HepG2 (cell line): Measurements from ENCODE around the gene STAT6. TPM values are rescaled to one million over a fixed set of nuclear protein-coding genes. Genes with fewer than 3 reads are reported as not detected.

ENCODE experiments used
- ARID4A ChIP-seq: sonication (generic); formaldehyde crosslinking; IDR thresholded peaks from 2 replicates; pipeline ENCODE4 v1.5.0; 2020; ENCODE audit warnings: mild to moderate bottlenecking, missing genetic modification reagents, borderline replicate concordance
- ATRX ChIP-seq: sonication (generic); formaldehyde crosslinking; IDR thresholded peaks from 2 replicates; pipeline ENCODE4 v1.4.0; 2020; ENCODE audit warnings: missing genetic modification reagents, borderline replicate concordance
- CEBPG ChIP-seq: IDR thresholded peaks from 2 replicates; pipeline ENCODE4 v1.6.1; 2016
- ELF3 ChIP-seq: IDR thresholded peaks from 2 replicates; pipeline ENCODE4 v1.6.1; 2016; ENCODE audit warnings: missing genetic modification reagents, missing compliant biosample characterization
- FOXK2 ChIP-seq: fragments of 450-650 bp; IDR thresholded peaks from 2 replicates; pipeline ENCODE4 v1.6.1; 2016
- HDAC1 ChIP-seq: sonication (generic); formaldehyde crosslinking; IDR thresholded peaks from 2 replicates; pipeline ENCODE4 v1.5.1; 2020; ENCODE audit warnings: mild to moderate bottlenecking, missing genetic modification reagents
- HMG20A ChIP-seq: IDR thresholded peaks from 2 replicates; pipeline ENCODE4 v1.6.1; 2016; ENCODE audit warnings: borderline replicate concordance
- MAFK ChIP-seq, 2 experiments: IDR thresholded peaks in 1 of 2; conservative IDR thresholded peaks in 1 of 2; 2 replicates each; pipeline ENCODE4 v1.6.1; 2011; ENCODE audit warnings: improper control_type of control experiment in 2 of 2, low read length in 2 of 2
- MAZ ChIP-seq, 2 experiments: sonication (generic) in 1 of 2; formaldehyde crosslinking in 1 of 2; IDR thresholded peaks; 2 replicates each; pipeline versions ENCODE4 v1.5.0 to v1.6.1; 2012 to 2020; ENCODE audit warnings: low read depth in 2 of 2, mild to moderate bottlenecking in 2 of 2, borderline replicate concordance in 1 of 2, improper control_type of control experiment in 1 of 2, low read length in 1 of 2, missing genetic modification reagents in 1 of 2, moderate library complexity in 1 of 2
- REPIN1 ChIP-seq: sonication (generic); formaldehyde crosslinking; IDR thresholded peaks from 2 replicates; pipeline ENCODE4 v1.8.0; 2022; ENCODE audit warnings: missing genetic modification reagents, low read depth, mild to moderate bottlenecking, borderline replicate concordance
- RXRB ChIP-seq: IDR thresholded peaks from 2 replicates; pipeline ENCODE4 v1.6.1; 2016; ENCODE audit warnings: borderline replicate concordance, missing genetic modification reagents, missing compliant biosample characterization
- SALL1 ChIP-seq: sonication (generic); formaldehyde crosslinking; IDR thresholded peaks from 2 replicates; pipeline ENCODE4 v1.8.0; 2022; ENCODE audit warnings: mild to moderate bottlenecking, missing genetic modification reagents
- TCF7 ChIP-seq: sonication (generic); IDR thresholded peaks from 2 replicates; pipeline ENCODE4 v1.6.1; 2016; ENCODE audit warnings: antibody characterized with exemption, low read depth
- TFE3 ChIP-seq: IDR thresholded peaks from 2 replicates; pipeline ENCODE4 v1.6.1; 2016
- TGIF2 ChIP-seq: IDR thresholded peaks from 2 replicates; pipeline ENCODE4 v1.6.1; 2016; ENCODE audit warnings: control low read depth, missing compliant biosample characterization
- ZBTB33 ChIP-seq: sonication (generic); formaldehyde crosslinking; IDR thresholded peaks from 2 replicates; pipeline ENCODE4 v1.4.0; 2020; ENCODE audit warnings: missing genetic modification reagents
- ZNF224 ChIP-seq: sonication (generic); formaldehyde crosslinking; IDR thresholded peaks from 2 replicates; pipeline ENCODE4 v1.5.0; 2020; ENCODE audit warnings: mild to moderate bottlenecking, missing genetic modification reagents
- ZNF34 ChIP-seq: sonication (generic); formaldehyde crosslinking; IDR thresholded peaks from 2 replicates; pipeline ENCODE4 v1.4.0; 2020; ENCODE audit warnings: mild to moderate bottlenecking, missing genetic modification reagents, borderline replicate concordance
- ZSCAN22 ChIP-seq: sonication (generic); formaldehyde crosslinking; IDR thresholded peaks from 2 replicates; pipeline ENCODE4 v1.4.0; 2020; ENCODE audit warnings: mild to moderate bottlenecking, missing genetic modification reagents
- polyA plus RNA-seq, 8 experiments: library from polyadenylated mRNA; depleted of rRNA in 3 of 8; stranded (reverse) in 7 of 8; unstranded in 1 of 8; fragments of >200 nt; fragmentation: Illumina TruSeq in 4 of 8; extraction: Trizol in 4 of 8; gene quantifications; 2 replicates each; pipeline versions ENCODE4 v1.2.1 to v1.2.3, GENCODE V29; 2011 to 2016; ENCODE audit warnings: low read depth in 4 of 8, missing spikeins in 1 of 8, mixed read lengths in 1 of 8; ENCODE audit not compliant: insufficient read depth in 1 of 8
- total RNA-seq, 5 experiments: library from RNA; depleted of rRNA; stranded (reverse); fragments of >200 nt; fragmentation: Illumina TruSeq; extraction: Trizol; gene quantifications; 2 replicates each; pipeline ENCODE4 v1.2.3, GENCODE V29; 2016; ENCODE audit warnings: low read depth in 1 of 5

Gene STAT6
- total and polyA plus RNA-seq, 2 of the 13 experiments (the other 11 are each of a cell fraction or from before 2014, with no cell fraction given) = 28.0 to 62.2 TPM

DNA sequence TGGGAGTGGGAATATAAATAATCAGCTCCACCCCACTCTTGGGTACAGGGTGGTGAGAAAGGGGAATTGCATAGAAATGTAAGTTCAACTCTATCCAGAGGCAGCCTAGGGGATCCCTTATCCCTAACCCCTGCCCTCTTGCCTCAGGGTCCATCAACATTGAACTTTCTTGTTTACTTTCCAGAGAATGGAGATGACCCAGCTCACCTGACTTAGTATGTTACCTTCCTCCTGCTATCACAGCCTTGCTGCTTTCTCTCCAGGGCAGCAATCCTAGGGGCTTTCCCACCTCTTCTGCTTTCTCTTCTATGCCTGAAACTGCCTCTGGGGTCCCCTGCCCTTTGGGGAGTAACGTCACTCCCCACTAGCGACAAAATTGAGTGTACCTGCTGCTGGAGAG is 19.8 kb upstream of the STAT6 start (continued):
- TF ChIP-seq MAZ (IDR thresholded peaks at IDR 0.05; ENCODE audit: borderline replicate concordance, low read depth, low read length) (no peak), MAZ (CRISPR knock-in tag; IDR thresholded peaks at IDR 0.05; ENCODE audit: low read depth) (no peak), CEBPG (peak; percentile 76), MAFK (conservative IDR thresholded peaks at IDR 0.05 in 1 of 2, IDR thresholded peaks at IDR 0.05 in 1 of 2; ENCODE audit: low read length in 2 of 2) (no peak), RXRB (CRISPR knock-in tag) (peak; percentile 87), TGIF2 (CRISPR knock-in tag) (peak; percentile 72; the same call in 1 of the 2 replicates), SALL1 (CRISPR knock-in tag) (peak; percentile 32), ZBTB33 (no peak), ELF3 (CRISPR knock-in tag) (peak; percentile 62), ZNF224 (CRISPR knock-in tag) (no peak), HMG20A (CRISPR knock-in tag) (peak; percentile 78; the same call in 1 of the 2 replicates), ZSCAN22 (CRISPR knock-in tag) (no peak), FOXK2 (peak; percentile 62), REPIN1 (CRISPR knock-in tag) (peak; percentile 76; the same call in 1 of the 2 replicates), ZNF34 (CRISPR knock-in tag) (no peak), ARID4A (CRISPR knock-in tag) (peak; percentile 44; the same call in 1 of the 2 replicates), TCF7 (peak; percentile 33; the same call in 1 of the 2 replicates), TFE3 (CRISPR knock-in tag) (peak; percentile 78), ATRX (CRISPR knock-in tag) (no peak), HDAC1 (CRISPR knock-in tag) (peak; percentile 68)
